ENCODE measurements around the gene CYFIP2. TPM values are rescaled to one million over a fixed set of nuclear protein-coding genes. Genes with fewer than 3 reads are reported as not detected.

Gene CYFIP2
- total RNA-seq: 6.6 and 7.0 TPM in 2 replicates

DNA sequence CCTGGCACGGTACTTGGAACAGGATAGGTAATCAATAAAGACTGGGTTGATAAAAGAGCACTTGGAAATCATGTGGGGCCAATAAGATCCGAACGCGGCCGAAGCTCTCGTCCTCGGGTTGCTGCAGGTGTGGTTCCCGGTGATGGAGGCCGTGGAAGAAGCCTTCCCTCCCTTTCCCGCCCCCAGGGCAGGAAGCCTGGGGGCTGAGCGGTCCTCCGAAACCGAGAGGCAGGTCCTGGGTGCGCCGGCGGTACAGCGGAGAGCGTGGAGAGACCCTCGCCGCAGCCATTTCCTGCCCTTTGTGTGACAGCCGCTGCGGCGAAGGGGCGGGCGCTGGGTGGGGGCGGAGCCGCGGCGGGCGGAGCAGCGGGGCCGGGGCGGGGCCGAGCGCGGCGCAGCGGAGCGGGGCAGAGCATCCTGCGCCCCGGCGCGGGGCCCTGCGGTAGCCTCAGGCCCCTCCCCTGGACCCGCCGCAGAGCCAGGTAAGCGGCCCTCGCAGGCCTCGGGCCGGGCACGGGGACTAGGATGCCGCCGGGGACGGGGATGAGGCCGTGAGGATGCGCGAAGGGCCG lies at the start of gene CYFIP2:
Gene CYFIP2 (plus strand): TSS at position 410 of the 572 bp plus-strand sequence. CDS start 19,239 bp downstream, outside the sequence.

Other genes starting within 250 kb of the CYFIP2 start
- 0.34 TPM in 1 of 2 replicates, not detected in the other for gene HAVCR1, start 207.0 kb upstream of the CYFIP2 start, total RNA-seq
- gene HAVCR2, start 157.1 kb upstream of the CYFIP2 start, total RNA-seq: 0.16 and 3.3 TPM in 2 replicates
- gene MED7, start 123.3 kb upstream of the CYFIP2 start, total RNA-seq: 7.1 and 8.6 TPM in 2 replicates
- gene GARIN3, start 99.9 kb upstream of the CYFIP2 start, total RNA-seq: not detected in 2 replicates
- under 0.01 TPM in 1 of 2 replicates, not detected in the other for gene ITK, start 85.3 kb upstream of the CYFIP2 start, total RNA-seq
- not detected in 2 replicates for gene NIPAL4, start 194.1 kb downstream of the CYFIP2 start, total RNA-seq

All from bronchial smooth muscle cell (primary cell).